NB4 (cell line): ENCODE data around the gene BCAR3.

Source experiments
- POLR2A ChIP-seq: IDR thresholded peaks from 2 replicates; pipeline ENCODE4 v1.6.1; 2011; ENCODE audit warnings: mild to moderate bottlenecking; ENCODE audit not compliant: insufficient read length; ENCODE audit errors: extremely low read depth
- TF ChIP-seq, protein P1 (sequence below): IDR thresholded peaks from one replicate; pipeline ENCODE4 v1.5.1; 2012; ENCODE audit warnings: low read depth, low read length

DNA sequence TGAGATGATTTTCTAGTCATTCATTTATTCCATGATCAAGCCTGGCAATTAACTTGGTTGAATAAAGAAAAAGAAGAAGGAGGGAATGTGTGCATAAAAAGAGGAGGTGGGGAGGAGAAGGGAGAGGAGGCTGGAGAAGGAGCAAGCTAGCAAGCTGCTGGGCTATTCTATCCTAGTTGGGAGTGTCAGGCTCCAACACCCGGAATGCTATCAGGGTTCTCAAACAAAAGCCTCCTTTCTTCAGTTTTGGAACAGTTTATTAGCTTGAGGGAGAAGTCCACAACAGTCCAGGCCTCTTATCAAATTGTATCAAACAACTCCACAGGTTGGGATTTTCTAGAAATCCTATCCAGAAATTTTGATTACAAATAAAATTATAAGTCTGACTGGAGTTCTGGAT lies 80.0 kb downstream of the BCAR3 start:
- no peak for TF ChIP-seq POLR2A
- TF ChIP-seq, protein P1, sequence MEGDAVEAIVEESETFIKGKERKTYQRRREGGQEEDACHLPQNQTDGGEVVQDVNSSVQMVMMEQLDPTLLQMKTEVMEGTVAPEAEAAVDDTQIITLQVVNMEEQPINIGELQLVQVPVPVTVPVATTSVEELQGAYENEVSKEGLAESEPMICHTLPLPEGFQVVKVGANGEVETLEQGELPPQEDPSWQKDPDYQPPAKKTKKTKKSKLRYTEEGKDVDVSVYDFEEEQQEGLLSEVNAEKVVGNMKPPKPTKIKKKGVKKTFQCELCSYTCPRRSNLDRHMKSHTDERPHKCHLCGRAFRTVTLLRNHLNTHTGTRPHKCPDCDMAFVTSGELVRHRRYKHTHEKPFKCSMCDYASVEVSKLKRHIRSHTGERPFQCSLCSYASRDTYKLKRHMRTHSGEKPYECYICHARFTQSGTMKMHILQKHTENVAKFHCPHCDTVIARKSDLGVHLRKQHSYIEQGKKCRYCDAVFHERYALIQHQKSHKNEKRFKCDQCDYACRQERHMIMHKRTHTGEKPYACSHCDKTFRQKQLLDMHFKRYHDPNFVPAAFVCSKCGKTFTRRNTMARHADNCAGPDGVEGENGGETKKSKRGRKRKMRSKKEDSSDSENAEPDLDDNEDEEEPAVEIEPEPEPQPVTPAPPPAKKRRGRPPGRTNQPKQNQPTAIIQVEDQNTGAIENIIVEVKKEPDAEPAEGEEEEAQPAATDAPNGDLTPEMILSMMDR: no peak
